ENCODE data around the gene G3BP1. TPM values are rescaled to one million over a fixed set of nuclear protein-coding genes. Genes with fewer than 3 reads are reported as not detected.

Gene G3BP1
- total and polyA plus RNA-seq, 12 donors = 10.6 to 132 (median 114) TPM

DNA sequence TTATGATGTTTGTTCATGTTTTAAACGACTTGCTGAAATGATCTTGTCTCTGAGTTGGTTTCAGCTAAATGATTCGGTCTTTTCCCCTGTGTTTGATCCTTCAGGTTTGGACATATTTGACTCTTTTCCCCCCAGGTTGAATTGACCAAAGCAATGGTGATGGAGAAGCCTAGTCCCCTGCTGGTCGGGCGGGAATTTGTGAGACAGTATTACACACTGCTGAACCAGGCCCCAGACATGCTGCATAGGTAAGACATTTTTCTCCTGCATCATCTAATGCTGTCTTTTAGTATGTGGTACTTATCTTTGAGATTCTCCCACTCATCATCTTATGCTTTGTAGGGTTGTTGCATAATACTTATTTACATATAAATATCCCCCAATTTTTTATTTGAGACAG is 14.7 kb downstream of the G3BP1 start:
- intact Hi-C loops (cut with DNase I) = no loop called here
- Histone ChIP-seq H3K27ac (no peak overlapping the region), H3K4me1 (peaks cover 0 to 50% (median 40%) of the 10 kb centered on the region in 9 donors), H3K36me3 (peaks cover 0 to 52% (median 12%) of the 10 kb centered on the region in 9 donors), H3K9me3 (no peaks in the 10 kb centered on the region), H3K4me3 (no peak overlapping the region), H3K27me3 (no peaks in the 10 kb centered on the region)
- TF ChIP-seq, protein P1, sequence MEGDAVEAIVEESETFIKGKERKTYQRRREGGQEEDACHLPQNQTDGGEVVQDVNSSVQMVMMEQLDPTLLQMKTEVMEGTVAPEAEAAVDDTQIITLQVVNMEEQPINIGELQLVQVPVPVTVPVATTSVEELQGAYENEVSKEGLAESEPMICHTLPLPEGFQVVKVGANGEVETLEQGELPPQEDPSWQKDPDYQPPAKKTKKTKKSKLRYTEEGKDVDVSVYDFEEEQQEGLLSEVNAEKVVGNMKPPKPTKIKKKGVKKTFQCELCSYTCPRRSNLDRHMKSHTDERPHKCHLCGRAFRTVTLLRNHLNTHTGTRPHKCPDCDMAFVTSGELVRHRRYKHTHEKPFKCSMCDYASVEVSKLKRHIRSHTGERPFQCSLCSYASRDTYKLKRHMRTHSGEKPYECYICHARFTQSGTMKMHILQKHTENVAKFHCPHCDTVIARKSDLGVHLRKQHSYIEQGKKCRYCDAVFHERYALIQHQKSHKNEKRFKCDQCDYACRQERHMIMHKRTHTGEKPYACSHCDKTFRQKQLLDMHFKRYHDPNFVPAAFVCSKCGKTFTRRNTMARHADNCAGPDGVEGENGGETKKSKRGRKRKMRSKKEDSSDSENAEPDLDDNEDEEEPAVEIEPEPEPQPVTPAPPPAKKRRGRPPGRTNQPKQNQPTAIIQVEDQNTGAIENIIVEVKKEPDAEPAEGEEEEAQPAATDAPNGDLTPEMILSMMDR (IDR thresholded peaks at IDR 0.05) = no peak
- DNase-seq = no peak
- WGBS, 2 donors = 77 to 79% methylated on average over 4 of the region's 4 CpGs
- ATAC-seq = no peak

DNA sequence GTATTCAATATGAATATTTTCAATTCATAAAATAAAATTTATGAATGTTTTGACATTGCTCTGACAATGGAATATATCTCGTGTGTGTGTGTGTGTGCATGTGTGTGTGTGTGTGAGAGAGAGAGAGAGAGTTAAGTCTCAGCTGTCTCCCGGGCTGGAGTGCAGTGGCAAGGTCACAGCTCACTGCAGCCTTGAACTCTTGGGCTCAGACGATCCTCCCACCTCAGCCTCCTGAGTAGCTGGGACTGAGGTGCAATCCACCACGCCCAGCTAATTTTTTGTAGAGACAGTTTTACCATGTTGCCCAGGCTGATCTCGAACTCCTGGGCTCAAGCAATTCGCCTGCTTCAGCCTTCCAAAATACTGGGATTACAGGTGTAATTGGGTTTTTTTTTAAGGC is 16.1 kb downstream of the G3BP1 start:
- WGBS, 2 donors = 78 to 83% methylated on average over 6 of the region's 6 CpGs
- H3K4me1 ChIP-seq = peaks cover 0 to 37% (median 29%) of the 10 kb centered on the region in 9 donors
- H3K4me3 ChIP-seq = no peak overlapping the region
- intact Hi-C loops (cut with DNase I) = no loop called here
- ATAC-seq (no peak), DNase-seq (no peak)
- no peaks in the 10 kb centered on the region for H3K27me3 ChIP-seq
- H3K27ac ChIP-seq = no peak overlapping the region
- H3K9me3 ChIP-seq = no peaks in the 10 kb centered on the region
- peaks cover 0 to 66% (median 25%) of the 10 kb centered on the region in 9 donors for H3K36me3 ChIP-seq
- TF ChIP-seq, protein P1 (IDR thresholded peaks at IDR 0.05) = no peak

DNA sequence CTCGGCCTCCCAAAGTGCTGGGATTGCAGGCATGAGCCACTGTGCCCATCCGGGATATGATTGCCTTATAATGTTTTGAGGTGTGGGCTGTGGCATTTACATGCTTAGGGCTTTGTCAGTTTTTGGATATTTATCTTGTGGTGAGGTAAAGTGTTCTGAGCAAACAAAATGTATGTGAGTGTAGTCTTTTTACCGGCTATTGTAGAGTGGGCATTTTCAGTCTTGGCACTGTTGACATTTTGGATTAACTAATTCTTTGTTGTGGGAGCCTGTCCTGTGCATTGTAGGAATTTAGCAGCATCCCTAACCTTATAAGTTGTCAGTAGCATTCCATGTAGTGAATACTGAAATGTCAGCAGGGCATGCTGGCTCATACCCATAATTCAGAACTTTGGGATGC is 21.6 kb downstream of the G3BP1 start:
- intact Hi-C loops (cut with DNase I) = no loop called here
- no peaks in the 10 kb centered on the region for H3K4me1 ChIP-seq
- H3K36me3 ChIP-seq = peaks cover 0 to 99% (median 70%) of the 10 kb centered on the region in 9 donors
- no peaks in the 10 kb centered on the region for H3K9me3 ChIP-seq
- ATAC-seq = no peak
- no peaks in the 10 kb centered on the region for H3K27me3 ChIP-seq
- no peak overlapping the region for H3K4me3 ChIP-seq
- 96 to 100% methylated on average over 3 of the region's 3 CpGs for WGBS, 2 donors
- no peak overlapping the region for H3K27ac ChIP-seq
- TF ChIP-seq, protein P1 (IDR thresholded peaks at IDR 0.05) = no peak
- no peak for DNase-seq

DNA sequence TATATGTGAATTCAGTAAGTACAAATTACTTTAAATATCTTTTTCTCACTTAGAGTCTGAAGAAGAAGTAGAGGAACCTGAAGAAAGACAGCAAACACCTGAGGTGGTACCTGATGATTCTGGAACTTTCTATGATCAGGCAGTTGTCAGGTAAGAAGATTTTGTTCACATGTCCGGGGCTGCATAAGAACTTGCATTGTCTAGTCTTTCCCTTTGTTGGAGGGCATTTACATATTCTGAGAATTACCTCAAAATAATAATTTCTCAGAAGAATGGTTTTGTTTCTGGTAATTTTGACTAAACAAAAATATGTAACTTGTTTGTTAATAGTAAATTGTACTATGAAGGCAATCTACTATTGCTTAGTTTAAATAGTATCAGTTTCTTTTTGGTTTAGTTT is 23.7 kb downstream of the G3BP1 start:
- TF ChIP-seq, protein P1 (IDR thresholded peaks at IDR 0.05) = no peak
- H3K27ac ChIP-seq = no peak overlapping the region
- intact Hi-C loops (cut with DNase I) = no loop called here
- 94 to 95% methylated on average over 1 of the region's 1 CpG for WGBS, 2 donors
- H3K27me3 ChIP-seq = no peaks in the 10 kb centered on the region
- H3K9me3 ChIP-seq = no peaks in the 10 kb centered on the region
- no peak for DNase-seq
- H3K36me3 ChIP-seq = peaks cover 4 to 100% (median 84%) of the 10 kb centered on the region in 9 donors
- H3K4me3 ChIP-seq = no peak overlapping the region
- ATAC-seq = no peak
- H3K4me1 ChIP-seq = peaks cover 0 to 11% (median 0%) of the 10 kb centered on the region in 9 donors

All from heart right ventricle (tissue), 16 donors.